Endothelial cell of umbilical vein (primary cell): ENCODE results near the gene SLC47A2. TPM values are rescaled to one million over a fixed set of nuclear protein-coding genes. Genes with fewer than 3 reads are reported as not detected.

Experiments used
- BruUV-seq: library from RNA; stranded (reverse); fragments of 400-500 nt; replicated peaks from 2 replicates; lab custom pipeline; 2021; lab: Mats Ljungman, UMichigan
- CTCF ChIA-PET: fragments of 300-600, 350-600 bp; sonication (Branson Sonifier 250); formaldehyde crosslinking; loops from one replicate; lab custom pipeline; 2021; ENCODE audit warnings: antibody characterized with exemption, inconsistent platforms; lab: Charles Lee
- POLR2A ChIA-PET: fragments of 300-600, 350-600 bp; sonication (Branson Sonifier 250); formaldehyde crosslinking; loops from one replicate; lab custom pipeline; 2021; ENCODE audit warnings: antibody characterized with exemption, inconsistent platforms; lab: Charles Lee
- DNase-seq: peaks from one replicate; pipeline ENCODE4 v3.0.0-alpha.2; 2011; ENCODE audit warnings: low read depth, low spot score
- FAIRE-seq: peaks from 2 replicates; lab custom pipeline; 2011; peaks lifted over from hg19 to GRCh38; lab: Jason Lieb, UNC
- H2AFZ ChIP-seq: 2 replicates; pipeline ENCODE4 v1.6.0; 2012; ENCODE audit warnings: low read depth, low read length, control low read depth, inconsistent platforms
- H3K27ac ChIP-seq: 2 replicates; pipeline ENCODE4 v1.5.1; 2011; ENCODE audit warnings: low read depth, mild to moderate bottlenecking, control low read depth, low read length, moderate library complexity; ENCODE audit not compliant: insufficient read depth
- H3K27me3 ChIP-seq, 2 experiments: 2 replicates each; pipeline versions ENCODE4 v1.6.0 to v1.6.1; 2011; ENCODE audit warnings: low read length in 2 of 2, mixed read lengths in 1 of 2; ENCODE audit not compliant: control insufficient read depth in 2 of 2, insufficient read depth in 2 of 2
- H3K36me3 ChIP-seq, 2 experiments: 2 replicates in 1 of 2; 3 replicates in 1 of 2; pipeline ENCODE4 v1.5.1; 2011; ENCODE audit warnings: low read length in 2 of 2, mild to moderate bottlenecking in 1 of 2, moderate library complexity in 1 of 2; ENCODE audit not compliant: control insufficient read depth in 2 of 2, insufficient read depth in 2 of 2; ENCODE audit errors: extremely low read depth in 1 of 2
- H3K4me1 ChIP-seq: 3 replicates; pipeline ENCODE4 v1.5.1; 2011; ENCODE audit warnings: mild to moderate bottlenecking, low read length; ENCODE audit not compliant: control insufficient read depth, insufficient read depth; ENCODE audit errors: extremely low read depth
- H3K4me2 ChIP-seq: 2 replicates; pipeline ENCODE4 v1.6.1; 2011; ENCODE audit warnings: low read length, control low read depth, mixed read lengths; ENCODE audit not compliant: insufficient read depth
- H3K4me3 ChIP-seq, 3 experiments: fragments of 200-600 bp in 1 of 3; sonication (generic), shearing (Covaris generic) in 1 of 3; replicated peaks in 1 of 3; 2 replicates each; pipeline ENCODE4 v1.5.1; 2011 to 2016; ENCODE audit warnings: control low read depth in 3 of 3, low read length in 3 of 3, mild to moderate bottlenecking in 2 of 3, inconsistent platforms in 1 of 3, low read depth in 1 of 3, moderate library complexity in 1 of 3; ENCODE audit not compliant: insufficient read depth in 1 of 3
- H3K79me2 ChIP-seq: 2 replicates; pipeline ENCODE4 v1.6.0; 2012; ENCODE audit warnings: low read length, inconsistent platforms; ENCODE audit not compliant: control insufficient read depth, insufficient read depth
- H3K9ac ChIP-seq: replicated peaks from 2 replicates; pipeline ENCODE3; 2011; ENCODE audit warnings: low read length, control low read depth; ENCODE audit not compliant: insufficient read depth; ENCODE audit errors: extremely low read depth
- H3K9me1 ChIP-seq: replicated peaks from 3 replicates; pipeline ENCODE4 v1.6.0; 2011; ENCODE audit warnings: mild to moderate bottlenecking, low read length; ENCODE audit not compliant: control insufficient read depth, insufficient read depth; ENCODE audit errors: extremely low read depth
- H3K9me3 ChIP-seq: replicated peaks from 2 replicates; pipeline ENCODE4 v1.5.1; 2012; ENCODE audit warnings: low read length, inconsistent platforms; ENCODE audit not compliant: control insufficient read depth, insufficient read depth
- H4K20me1 ChIP-seq: replicated peaks from 2 replicates; pipeline ENCODE3; 2011; ENCODE audit warnings: mild to moderate bottlenecking, low read length; ENCODE audit not compliant: control insufficient read depth, insufficient read depth; ENCODE audit errors: extremely low read depth
- CTCF ChIP-seq, 2 donors: IDR thresholded peaks; 1 replicate in 1 of 2; 2 replicates in 1 of 2; pipeline ENCODE4 v1.5.1; 2011; ENCODE audit warnings: low read length in 2 of 2, mild to moderate bottlenecking in 2 of 2, moderate library complexity in 2 of 2, control low read depth in 1 of 2, inconsistent platforms in 1 of 2, low read depth in 1 of 2; ENCODE audit not compliant: insufficient read depth in 1 of 2; ENCODE audit errors: extremely low read depth in 1 of 2
- EZH2 ChIP-seq: IDR thresholded peaks from 2 replicates; pipeline ENCODE4 v1.6.1; 2012; ENCODE audit warnings: borderline replicate concordance, low read depth, mild to moderate bottlenecking, moderate library complexity, low read length, inconsistent platforms; ENCODE audit not compliant: severe bottlenecking
- FOS ChIP-seq: IDR thresholded peaks from 2 replicates; pipeline ENCODE4 v1.6.1; 2011; ENCODE audit warnings: mild to moderate bottlenecking, low read length, moderate library complexity, borderline replicate concordance; ENCODE audit not compliant: insufficient read depth
- GATA2 ChIP-seq: IDR thresholded peaks from 2 replicates; pipeline ENCODE4 v1.7.0; 2011; ENCODE audit warnings: low read depth, mild to moderate bottlenecking, moderate library complexity, mixed read lengths, low read length; ENCODE audit not compliant: insufficient read length, insufficient read depth
- JUN ChIP-seq: IDR thresholded peaks from 2 replicates; pipeline ENCODE4 v1.6.1; 2011; ENCODE audit warnings: borderline replicate concordance, low read depth; ENCODE audit not compliant: insufficient read length, insufficient read depth
- MAX ChIP-seq: IDR thresholded peaks from 2 replicates; pipeline ENCODE4 v1.6.1; 2011; ENCODE audit not compliant: insufficient read depth, insufficient read length
- MYC ChIP-seq: IDR thresholded peaks from one replicate; pipeline ENCODE4 v1.6.1; 2011; ENCODE audit warnings: mild to moderate bottlenecking, low read depth, low read length
- POLR2A ChIP-seq: IDR thresholded peaks from 2 replicates; pipeline ENCODE4 v1.6.1; 2012; ENCODE audit warnings: low read depth, mild to moderate bottlenecking, control low read depth, low read length
- POLR2AphosphoS5 ChIP-seq: IDR thresholded peaks from 2 replicates; pipeline ENCODE4 v1.6.1; 2012; ENCODE audit warnings: low read depth, mild to moderate bottlenecking, control low read depth, low read length, moderate library complexity; ENCODE audit not compliant: insufficient read depth
- dilution Hi-C: fragments of 300-500 bp; cut with MboI; formaldehyde crosslinking; loops from one replicate; pipeline ENCODE4 v1.15.0; 2019; ENCODE audit warnings: low sequenced_read_pairs; ENCODE audit not compliant: extremely low pct_ligation_motif_present
- intact Hi-C: fragments of 100-400 bp; cut with micrococcal nuclease; formaldehyde crosslinking; loops from one replicate; pipeline ENCODE4 v1.10.0; 2022
- polyA plus RNA-seq, 4 experiments: library from polyadenylated mRNA; depleted of rRNA in 3 of 4; stranded (reverse) in 3 of 4; unstranded in 1 of 4; fragments of >200 nt; gene quantifications; 2 replicates each; pipeline versions ENCODE4 v1.2.1 to v1.2.3, GENCODE V29; 2011 to 2012; ENCODE audit warnings: missing spikeins in 1 of 4
- total RNA-seq: library from RNA; stranded (reverse); gene quantifications from 2 replicates; pipeline ENCODE4 v1.2.3, GENCODE V29; 2021

Gene SLC47A2
- total and polyA plus RNA-seq, 2 donors (not counting 3 experiments of a cell fraction or from before 2014, with no cell fraction given) = not detected

GRCh38 chr17:19705771-19706770 lies 10.3 kb downstream of the SLC47A2 start:
- Histone ChIP-seq H3K27me3 (no peaks in the 10 kb centered on the region), H3K9me3 (no peaks in the 10 kb centered on the region), H2AFZ (no peak overlapping the region), H4K20me1 (no peaks in the 10 kb centered on the region), H3K79me2 (no peaks in the 10 kb centered on the region), H3K9ac (no peak overlapping the region), H3K4me3 (no peak overlapping the region), H3K9me1 (no peaks in the 10 kb centered on the region), H3K4me1 (no peaks in the 10 kb centered on the region), H3K4me2 (no peak overlapping the region), H3K36me3 (no peaks in the 10 kb centered on the region), H3K27ac (no peak overlapping the region)
- intact Hi-C loops = no loop called here
- BruUV-seq = no TSS peak
- dilution Hi-C loops = no loop called here
- ChIA-PET CTCF (interaction anchor here (0.7 to 1.8 kb wide), 2 partner anchors 39 to 56 kb away, joined by 3 to 8 read pairs; no protein-coding TSS in a partner anchor), POLR2A (no interaction called here)
- FAIRE-seq = no peak
- TF ChIP-seq CTCF (IDR thresholded peaks at IDR 0.05; ENCODE audit: extremely low read depth in 1 of 2, insufficient read depth in 1 of 2, low read depth in 1 of 2, low read length in 2 of 2) (no peak), EZH2 (no peak), GATA2 (no peak), POLR2A (no peak), POLR2AphosphoS5 (no peak), MYC (no peak), FOS (no peak), MAX (no peak), JUN (no peak)
- no peak for DNase-seq
